IMR-90 (cell line): ENCODE results near the gene IGF1R. TPM values are rescaled to one million over a fixed set of nuclear protein-coding genes. Genes with fewer than 3 reads are reported as not detected.
A peak's percentile ranks its signal among the peaks of the same experiment; 100 is the strongest.

ENCODE experiments used
- ATAC-seq: fragments of 200-7000 bp; cut with Tn5 transposase; 2 replicates; pipeline ENCODE4 v1.9.1; 2020; ENCODE audit warnings: low read depth, mild to moderate bottlenecking, moderate library complexity
- BruUV-seq: library from RNA; stranded (reverse); fragments of 400-500 nt; replicated peaks from 2 replicates; lab custom pipeline; 2021; lab: Mats Ljungman, UMichigan
- CTCF ChIA-PET: fragments of 300-600 bp; formaldehyde crosslinking; extraction: SDS; loops from one replicate; lab custom pipeline; 2021; ENCODE audit warnings: antibody characterized with exemption; lab: Yijun Ruan, JAX
- POLR2A ChIA-PET: fragments of 300-600 bp; sonication (Branson Sonifier 250); formaldehyde crosslinking; loops from one replicate; lab custom pipeline; 2022; ENCODE audit warnings: antibody characterized with exemption; ENCODE audit not compliant: unreplicated experiment; lab: Charles Lee
- DNase-seq: peaks from one replicate; pipeline ENCODE4 v3.0.0; 2013
- H2AFZ ChIP-seq: replicated peaks from 2 replicates; pipeline ENCODE3; 2013; ENCODE audit warnings: low read length, mild to moderate bottlenecking; ENCODE audit not compliant: poor library complexity
- H2AK5ac ChIP-seq: 2 replicates; pipeline ENCODE4 v1.6.1; 2013; ENCODE audit warnings: low read depth, low read length, inconsistent platforms
- H2AK9ac ChIP-seq: replicated peaks from 2 replicates; pipeline ENCODE3; 2013; ENCODE audit warnings: mild to moderate bottlenecking, low read depth, low read length, moderate library complexity; ENCODE audit not compliant: poor library complexity
- H2BK120ac ChIP-seq: 2 replicates; pipeline ENCODE4 v1.6.1; 2013; ENCODE audit warnings: low read depth, low read length, inconsistent platforms
- H2BK15ac ChIP-seq: 3 replicates; pipeline ENCODE4 v1.6.1; 2013; ENCODE audit warnings: low read depth, low read length, inconsistent platforms
- H2BK20ac ChIP-seq: 2 replicates; pipeline ENCODE4 v1.6.1; 2013; ENCODE audit warnings: low read depth, mild to moderate bottlenecking, inconsistent platforms, low read length, moderate library complexity
- H2BK5ac ChIP-seq: 2 replicates; pipeline ENCODE4 v1.6.1; 2013; ENCODE audit warnings: mild to moderate bottlenecking, low read depth, low read length, inconsistent platforms; ENCODE audit not compliant: poor library complexity, severe bottlenecking
- H3K14ac ChIP-seq: replicated peaks from 2 replicates; pipeline ENCODE4 v1.6.1; 2013; ENCODE audit warnings: low read depth, low read length, inconsistent platforms
- H3K18ac ChIP-seq: 2 replicates; pipeline ENCODE4 v1.6.1; 2013; ENCODE audit warnings: low read depth, low read length, control low read depth
- H3K23ac ChIP-seq: 2 replicates; pipeline ENCODE4 v1.6.1; 2013; ENCODE audit warnings: low read depth, low read length, inconsistent platforms
- H3K27ac ChIP-seq: 2 replicates; pipeline ENCODE4 v1.5.1; 2013; ENCODE audit warnings: mild to moderate bottlenecking, control low read depth, low read length; ENCODE audit not compliant: insufficient read depth
- H3K27me3 ChIP-seq: 2 replicates; pipeline ENCODE4 v1.6.1; 2013; ENCODE audit warnings: low read length; ENCODE audit not compliant: control insufficient read depth, insufficient read depth
- H3K36me3 ChIP-seq: 2 replicates; pipeline ENCODE4 v1.6.1; 2013; ENCODE audit warnings: low read length, mixed read lengths; ENCODE audit not compliant: control insufficient read depth, insufficient read depth
- H3K4ac ChIP-seq: 2 replicates; pipeline ENCODE4 v1.6.1; 2013; ENCODE audit warnings: low read depth, low read length, inconsistent platforms
- H3K4me1 ChIP-seq: 2 replicates; pipeline ENCODE4 v1.6.1; 2013; ENCODE audit warnings: low read length, mixed read lengths; ENCODE audit not compliant: control insufficient read depth, insufficient read depth
- H3K4me2 ChIP-seq: 2 replicates; pipeline ENCODE4 v1.6.1; 2013; ENCODE audit warnings: low read depth, mild to moderate bottlenecking, control low read depth, low read length, moderate library complexity
- H3K4me3 ChIP-seq: 2 replicates; pipeline ENCODE4 v1.5.1; 2013; ENCODE audit warnings: low read depth, mild to moderate bottlenecking, control low read depth, low read length, moderate library complexity; ENCODE audit not compliant: insufficient read depth
- H3K56ac ChIP-seq: 2 replicates; pipeline ENCODE4 v1.6.1; 2013; ENCODE audit warnings: low read length, inconsistent platforms; ENCODE audit not compliant: insufficient read depth; ENCODE audit errors: extremely low read depth
- H3K79me1 ChIP-seq, 2 experiments: 2 replicates each; pipeline ENCODE4 v1.6.1; 2013; ENCODE audit warnings: low read length in 2 of 2, inconsistent platforms in 1 of 2, low read depth in 1 of 2
- H3K9ac ChIP-seq: 2 replicates; pipeline ENCODE4 v1.6.1; 2013; ENCODE audit warnings: low read depth, low read length, control low read depth
- H3K9me1 ChIP-seq: 2 replicates; pipeline ENCODE4 v1.6.1; 2013; ENCODE audit warnings: low read length, inconsistent platforms; ENCODE audit not compliant: insufficient read depth
- H3K9me3 ChIP-seq: 2 replicates; pipeline ENCODE4 v1.6.1; 2013; ENCODE audit warnings: low read length; ENCODE audit not compliant: control insufficient read depth, insufficient read depth
- H4K20me1 ChIP-seq: 2 replicates; pipeline ENCODE4 v1.6.1; 2013; ENCODE audit warnings: low read length, inconsistent platforms; ENCODE audit not compliant: insufficient read depth
- H4K5ac ChIP-seq: 2 replicates; pipeline ENCODE4 v1.6.1; 2013; ENCODE audit warnings: mild to moderate bottlenecking, low read depth, low read length, control low read depth
- H4K8ac ChIP-seq, 2 experiments: 2 replicates each; pipeline ENCODE4 v1.6.1; 2013; ENCODE audit warnings: low read depth in 2 of 2, low read length in 2 of 2, control low read depth in 1 of 2, inconsistent platforms in 1 of 2
- H4K91ac ChIP-seq: 2 replicates; pipeline ENCODE4 v1.6.1; 2013; ENCODE audit warnings: low read depth, low read length, inconsistent platforms; ENCODE audit not compliant: insufficient read depth
- CEBPB ChIP-seq: IDR thresholded peaks from 2 replicates; pipeline ENCODE4 v1.6.1; 2012; ENCODE audit warnings: low read depth, low read length, improper control_type of control experiment
- CHD1 ChIP-seq: IDR thresholded peaks from 2 replicates; pipeline ENCODE4 v1.6.1; 2012; ENCODE audit warnings: low read depth, low read length, improper control_type of control experiment
- MXI1 ChIP-seq: IDR thresholded peaks from 2 replicates; pipeline ENCODE4 v1.6.1; 2012; ENCODE audit warnings: low read depth, mild to moderate bottlenecking, low read length, moderate library complexity, borderline replicate concordance
- RAD21 ChIP-seq: IDR thresholded peaks from 2 replicates; pipeline ENCODE4 v1.6.1; 2012; ENCODE audit warnings: low read length, improper control_type of control experiment
- RCOR1 ChIP-seq: IDR thresholded peaks from 2 replicates; pipeline ENCODE4 v1.6.1; 2012; ENCODE audit warnings: mild to moderate bottlenecking, low read length, improper control_type of control experiment; ENCODE audit not compliant: insufficient replicate concordance
- RFX5 ChIP-seq: IDR thresholded peaks from 2 replicates; pipeline ENCODE4 v1.8.0; 2012; ENCODE audit warnings: low read depth, mild to moderate bottlenecking, low read length, moderate library complexity
- WGBS, 2 experiments: methylation state at CpG; one replicate each; pipeline versions ENCODE4 v1.1.5 to v1.1.7; 2013; ENCODE audit warnings: missing lambda C conversion rate in 2 of 2; ENCODE audit not compliant: insufficient read length in 1 of 2; ENCODE audit errors: extremely low coverage in 2 of 2; 5-methylcytosine and 5-hydroxymethylcytosine counted together
- dilution Hi-C: fragments of 300-500 bp; cut with HindIII; formaldehyde crosslinking; loops from one replicate; pipeline ENCODE4 v1.14.3; 2018; ENCODE audit warnings: low sequenced_read_pairs; ENCODE audit not compliant: unreplicated experiment
- in situ Hi-C: fragments of 300-500 bp; cut with MboI; formaldehyde crosslinking; loops from 3 replicates; pipeline ENCODE4 v1.14.3; 2019; ENCODE audit warnings: low sequenced_read_pairs, inconsistent platforms, mixed read lengths
- intact Hi-C: fragments of 100-400 bp; cut with micrococcal nuclease; formaldehyde crosslinking; loops from 2 replicates; pipeline ENCODE4 v1.10.0; 2022
- polyA plus RNA-seq, 3 experiments: library from polyadenylated mRNA; depleted of rRNA; stranded (reverse); fragments of >200 nt; gene quantifications; 2 replicates each; pipeline ENCODE4 v1.2.3, GENCODE V29; 2012; ENCODE audit warnings: low replicate concordance in 1 of 3
- total RNA-seq: library from RNA; depleted of rRNA; stranded (reverse); fragments of >200 nt; gene quantifications from 2 replicates; pipeline ENCODE4 v1.2.3, GENCODE V29; 2012
- TF ChIP-seq, protein P1 (sequence below): conservative IDR thresholded peaks from 2 replicates; pipeline ENCODE4 v1.5.1; 2012; ENCODE audit warnings: mild to moderate bottlenecking, low read depth, low read length, improper control_type of control experiment
- TF ChIP-seq, protein P2 (sequence below): fragments of 150-350 bp; IDR thresholded peaks from 2 replicates; pipeline ENCODE4 v1.6.1; 2017; ENCODE audit warnings: mild to moderate bottlenecking, antibody characterized with exemption, low read length, low read depth
- TF ChIP-seq, protein P3 (sequence below): fragments of 150-350 bp; IDR thresholded peaks from 2 replicates; pipeline ENCODE4 v1.6.1; 2016; ENCODE audit warnings: low read depth, mild to moderate bottlenecking, low read length, moderate library complexity, borderline replicate concordance

IGF1R gene
- total and polyA plus RNA-seq, 2 of the 4 experiments (the other 2 are of a cell fraction): 24.0 to 24.9 TPM

DNA sequence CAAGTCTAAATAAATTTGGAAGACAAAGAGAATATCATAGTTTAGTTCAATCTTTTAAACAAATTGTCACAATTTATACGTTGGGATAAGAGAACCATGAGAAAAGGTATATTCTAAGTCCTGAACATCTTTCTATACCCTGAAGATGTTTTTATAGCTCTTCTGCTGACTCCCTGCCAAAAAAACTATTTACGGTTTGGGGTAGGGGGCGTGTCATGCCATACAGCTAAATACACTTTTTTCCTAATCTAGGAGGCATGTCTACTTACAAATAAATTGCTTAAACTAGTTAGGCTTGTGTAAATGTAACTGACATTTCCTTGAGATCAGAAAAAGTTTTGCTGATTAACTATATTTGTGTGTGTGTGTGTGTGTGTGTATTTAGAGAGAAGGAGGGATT lies 195.9 kb downstream of the IGF1R start:
- Histone ChIP-seq H3K9me1 (peaks cover 25% of the 10 kb centered on the region), H3K56ac (no peak overlapping the region), H3K4me1 (peaks cover 21% of the 10 kb centered on the region), H4K91ac (no peak overlapping the region), H3K18ac (no peak overlapping the region), H3K9ac (no peak overlapping the region), H2BK120ac (no peak overlapping the region), H3K36me3 (peaks cover 1% of the 10 kb centered on the region; the same call in 1 of the 2 replicates), H2AFZ (no peak overlapping the region), H3K27me3 (no peaks in the 10 kb centered on the region), H4K8ac (no peak overlapping the region), H4K20me1 (peaks cover 63% of the 10 kb centered on the region), H2AK9ac (no peak overlapping the region), H2BK20ac (no peak overlapping the region), H2BK5ac (peak overlapping the region; percentile 42), H3K23ac (no peak overlapping the region), H3K9me3 (no peaks in the 10 kb centered on the region), H3K79me1 (peaks cover 32 to 89% of the 10 kb centered on the region in 2 experiments), H2AK5ac (no peak overlapping the region), H3K4me3 (no peak overlapping the region), H3K4me2 (no peak overlapping the region), H3K4ac (no peak overlapping the region), H2BK15ac (no peak overlapping the region), H3K27ac (no peak overlapping the region), H4K5ac (no peak overlapping the region), H3K14ac (no peak overlapping the region; the same call in 1 of the 2 replicates)
- intact Hi-C loops (no loop called here), in situ Hi-C loops (loop anchor here (10.0 kb wide), 1 partner anchor 329 kb away; no protein-coding TSS in a partner anchor), dilution Hi-C loops (no loop called here)
- no peak for ATAC-seq
- no CpG with 5 or more reads among the region's 3 CpGs for WGBS, 2 experiments
- BruUV-seq: no TSS peak
- TF ChIP-seq RCOR1: no peak
- TF ChIP-seq RFX5: no peak
- TF ChIP-seq RAD21: no peak
- TF ChIP-seq, protein P1, sequence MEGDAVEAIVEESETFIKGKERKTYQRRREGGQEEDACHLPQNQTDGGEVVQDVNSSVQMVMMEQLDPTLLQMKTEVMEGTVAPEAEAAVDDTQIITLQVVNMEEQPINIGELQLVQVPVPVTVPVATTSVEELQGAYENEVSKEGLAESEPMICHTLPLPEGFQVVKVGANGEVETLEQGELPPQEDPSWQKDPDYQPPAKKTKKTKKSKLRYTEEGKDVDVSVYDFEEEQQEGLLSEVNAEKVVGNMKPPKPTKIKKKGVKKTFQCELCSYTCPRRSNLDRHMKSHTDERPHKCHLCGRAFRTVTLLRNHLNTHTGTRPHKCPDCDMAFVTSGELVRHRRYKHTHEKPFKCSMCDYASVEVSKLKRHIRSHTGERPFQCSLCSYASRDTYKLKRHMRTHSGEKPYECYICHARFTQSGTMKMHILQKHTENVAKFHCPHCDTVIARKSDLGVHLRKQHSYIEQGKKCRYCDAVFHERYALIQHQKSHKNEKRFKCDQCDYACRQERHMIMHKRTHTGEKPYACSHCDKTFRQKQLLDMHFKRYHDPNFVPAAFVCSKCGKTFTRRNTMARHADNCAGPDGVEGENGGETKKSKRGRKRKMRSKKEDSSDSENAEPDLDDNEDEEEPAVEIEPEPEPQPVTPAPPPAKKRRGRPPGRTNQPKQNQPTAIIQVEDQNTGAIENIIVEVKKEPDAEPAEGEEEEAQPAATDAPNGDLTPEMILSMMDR: no peak
- no peak for TF ChIP-seq CHD1
- no peak for TF ChIP-seq CEBPB
- TF ChIP-seq, protein P2, sequence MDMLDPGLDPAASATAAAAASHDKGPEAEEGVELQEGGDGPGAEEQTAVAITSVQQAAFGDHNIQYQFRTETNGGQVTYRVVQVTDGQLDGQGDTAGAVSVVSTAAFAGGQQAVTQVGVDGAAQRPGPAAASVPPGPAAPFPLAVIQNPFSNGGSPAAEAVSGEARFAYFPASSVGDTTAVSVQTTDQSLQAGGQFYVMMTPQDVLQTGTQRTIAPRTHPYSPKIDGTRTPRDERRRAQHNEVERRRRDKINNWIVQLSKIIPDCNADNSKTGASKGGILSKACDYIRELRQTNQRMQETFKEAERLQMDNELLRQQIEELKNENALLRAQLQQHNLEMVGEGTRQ: no peak
- TF ChIP-seq MXI1: no peak
- TF ChIP-seq, protein P3, sequence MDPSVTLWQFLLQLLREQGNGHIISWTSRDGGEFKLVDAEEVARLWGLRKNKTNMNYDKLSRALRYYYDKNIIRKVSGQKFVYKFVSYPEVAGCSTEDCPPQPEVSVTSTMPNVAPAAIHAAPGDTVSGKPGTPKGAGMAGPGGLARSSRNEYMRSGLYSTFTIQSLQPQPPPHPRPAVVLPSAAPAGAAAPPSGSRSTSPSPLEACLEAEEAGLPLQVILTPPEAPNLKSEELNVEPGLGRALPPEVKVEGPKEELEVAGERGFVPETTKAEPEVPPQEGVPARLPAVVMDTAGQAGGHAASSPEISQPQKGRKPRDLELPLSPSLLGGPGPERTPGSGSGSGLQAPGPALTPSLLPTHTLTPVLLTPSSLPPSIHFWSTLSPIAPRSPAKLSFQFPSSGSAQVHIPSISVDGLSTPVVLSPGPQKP: no peak
- CTCF ChIA-PET: interaction anchor here (0.8 to 0.9 kb wide), 2 partner anchors 38 to 325 kb away, joined by 3 read pairs; no protein-coding TSS in a partner anchor
- POLR2A ChIA-PET: no interaction called here
- DNase-seq: no peak
